Iris pigment epithelial cell (primary cell): ENCODE measurements around the gene TMSB15C.

Source experiments
- DNase-seq: peaks from one replicate; pipeline ENCODE4 v3.0.0-alpha.2; 2011; ENCODE audit warnings: low read depth

TMSB15C gene

GRCh38 chrX:104045642-104046041 is 30.4 kb downstream of the TMSB15C start:
- DNase-seq: no peak

DNA sequence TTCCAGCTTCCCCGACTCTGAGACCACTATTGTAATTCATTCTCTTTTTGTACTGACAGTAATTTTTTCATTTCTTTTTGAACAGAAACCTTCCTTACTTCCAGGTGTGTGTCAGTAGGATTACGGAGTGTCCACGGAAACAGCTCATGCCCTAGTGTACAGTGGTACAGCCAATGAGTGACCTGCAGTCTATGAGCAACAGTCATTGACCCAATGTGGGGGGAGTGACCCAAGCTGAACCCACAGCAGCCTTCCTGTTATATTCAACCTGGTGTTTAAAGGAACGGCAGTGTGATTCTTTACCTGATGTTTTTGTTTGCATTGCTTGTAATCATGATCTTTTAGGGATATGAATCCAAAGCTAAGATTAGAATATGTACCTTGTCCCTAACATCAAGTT is 35.0 kb downstream of the TMSB15C start:
- no peak for DNase-seq

GRCh38 chrX:104039689-104040505 is 36.1 kb downstream of the TMSB15C start, which contains the start of gene H2BW2:
Gene H2BW2 (plus strand): TSS chrX:104039956. CDS start chrX:104039995, 39 bp downstream.
- no peak for DNase-seq
